ENCODE results near the gene CELF2.

The CELF2 gene

GRCh38 chr10:11154333-11154732, 136.7 kb downstream of the CELF2 start:
- Histone ChIP-seq H3K79me2 (ENCODE audit: control insufficient read depth, insufficient read depth, low read length) (no peaks in the 10 kb centered on the region), H3K23ac (ENCODE audit: low read length) (no peak overlapping the region), H3K27ac (ENCODE audit: low read depth, low read length) (no peak overlapping the region), H3K4me3 (ENCODE audit: low read length) (no peak overlapping the region), H3K79me1 (ENCODE audit: low read length) (no peaks in the 10 kb centered on the region), H4K8ac (ENCODE audit: low read depth, low read length) (no peak overlapping the region), H3K4me1 (ENCODE audit: control insufficient read depth, low read depth, low read length) (peaks cover 5% of the 10 kb centered on the region), H3K4ac (ENCODE audit: low read depth, low read length) (no peak overlapping the region), H2BK15ac (replicated peaks; ENCODE audit: low read depth) (no peak overlapping the region), H3K56ac (ENCODE audit: low read length) (no peak overlapping the region), H2AK5ac (ENCODE audit: low read length) (no peak overlapping the region), H3K36me3 (ENCODE audit: control insufficient read depth, insufficient read depth, low read length) (no peaks in the 10 kb centered on the region), H3K27me3 (ENCODE audit: insufficient read depth, low read length, poor library complexity) (no peaks in the 10 kb centered on the region), H2BK120ac (ENCODE audit: low read depth, low read length) (no peak overlapping the region), H3K4me2 (ENCODE audit: low read length) (no peak overlapping the region), H4K5ac (ENCODE audit: low read length) (no peak overlapping the region), H2BK5ac (ENCODE audit: low read length) (no peak overlapping the region), H3K18ac (ENCODE audit: low read length) (no peak overlapping the region), H3K9ac (ENCODE audit: low read length) (no peak overlapping the region)
- WGBS (ENCODE audit: extremely low coverage, insufficient coverage, low lambda C conversion rate): no CpG with 5 or more reads among the region's 4 CpGs
- DNase-seq: no peak

DNA sequence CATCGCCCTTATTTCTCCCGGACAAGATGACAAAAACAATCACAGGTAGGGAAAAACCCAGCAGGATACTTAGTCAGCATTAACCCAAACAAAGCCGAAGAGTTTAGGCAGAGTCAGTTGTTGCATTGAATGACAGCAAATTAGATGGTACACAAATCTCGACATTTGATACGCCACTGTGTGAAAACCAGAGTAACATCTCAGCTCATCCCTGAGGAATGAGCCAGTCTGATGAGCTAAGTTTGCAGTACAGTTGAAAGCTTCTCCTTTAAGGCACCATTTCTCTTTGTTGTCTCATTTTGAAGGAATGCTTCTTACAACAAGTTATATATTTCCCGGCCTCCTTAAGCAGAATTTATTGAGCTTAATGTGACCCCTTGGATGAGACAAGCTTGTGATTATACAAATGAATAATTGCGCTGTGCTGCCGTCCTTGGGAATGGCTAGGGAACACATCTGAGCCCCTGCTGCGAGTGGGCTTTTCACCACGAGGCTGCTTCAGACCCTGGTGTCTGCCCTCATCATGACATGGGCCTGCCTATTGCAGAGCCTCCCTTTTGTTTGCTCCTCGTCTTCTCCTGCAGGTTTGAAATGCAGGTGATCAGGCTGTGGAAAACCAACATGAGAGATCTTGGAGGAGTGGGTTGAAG, 137.3 kb downstream of the CELF2 start:
- peak; percentile 30 for DNase-seq
- H4K8ac ChIP-seq (ENCODE audit: low read depth, low read length): no peak overlapping the region
- peaks cover 5% of the 10 kb centered on the region for H3K4me1 ChIP-seq (ENCODE audit: control insufficient read depth, low read depth, low read length)

DNA sequence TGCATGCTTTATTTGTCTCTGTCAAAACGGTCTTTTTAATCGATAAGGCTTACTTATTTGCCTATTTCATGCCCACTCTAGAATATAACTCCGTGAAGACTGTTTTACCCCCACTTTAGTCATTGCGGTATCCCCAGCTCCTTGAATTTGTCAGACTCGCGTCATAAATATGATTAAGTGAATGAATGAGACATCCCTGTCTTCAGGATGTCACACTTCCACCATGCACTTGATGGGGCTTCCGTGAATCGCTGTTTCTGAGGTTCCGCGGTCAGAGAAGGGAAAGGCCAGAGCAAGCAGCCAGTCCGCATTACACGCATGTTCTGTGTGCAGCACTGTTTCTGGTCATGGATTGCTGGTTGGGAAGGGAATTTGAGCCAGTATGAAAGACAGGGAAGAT, 138.8 kb downstream of the CELF2 start:
- Histone ChIP-seq H3K4me1 (ENCODE audit: control insufficient read depth, low read depth, low read length) (peaks cover 5% of the 10 kb centered on the region), H3K27me3 (ENCODE audit: insufficient read depth, low read length, poor library complexity) (no peaks in the 10 kb centered on the region), H3K79me1 (ENCODE audit: low read length) (no peaks in the 10 kb centered on the region), H3K4me3 (ENCODE audit: low read length) (no peak overlapping the region), H3K56ac (ENCODE audit: low read length) (no peak overlapping the region), H4K5ac (ENCODE audit: low read length) (no peak overlapping the region), H3K4me2 (ENCODE audit: low read length) (no peak overlapping the region), H3K23ac (ENCODE audit: low read length) (peak overlapping the region; percentile 10), H2BK120ac (ENCODE audit: low read depth, low read length) (no peak overlapping the region), H2BK5ac (ENCODE audit: low read length) (no peak overlapping the region), H3K79me2 (ENCODE audit: control insufficient read depth, insufficient read depth, low read length) (no peaks in the 10 kb centered on the region), H3K36me3 (ENCODE audit: control insufficient read depth, insufficient read depth, low read length) (no peaks in the 10 kb centered on the region), H3K27ac (ENCODE audit: low read depth, low read length) (no peak overlapping the region), H3K18ac (ENCODE audit: low read length) (no peak overlapping the region), H4K8ac (ENCODE audit: low read depth, low read length) (no peak overlapping the region), H2AK5ac (ENCODE audit: low read length) (no peak overlapping the region), H2BK15ac (replicated peaks; ENCODE audit: low read depth) (no peak overlapping the region), H3K4ac (ENCODE audit: low read depth, low read length) (no peak overlapping the region), H3K9ac (ENCODE audit: low read length) (no peak overlapping the region)
- WGBS (ENCODE audit: extremely low coverage, insufficient coverage, low lambda C conversion rate): no CpG with 5 or more reads among the region's 12 CpGs
- DNase-seq: no peak

More for the DNA sequence above, 137.3 kb downstream of the CELF2 start:
- no peak overlapping the region for H2BK5ac ChIP-seq (ENCODE audit: low read length)
- H3K27ac ChIP-seq (ENCODE audit: low read depth, low read length): no peak overlapping the region
- no peak overlapping the region for H4K5ac ChIP-seq (ENCODE audit: low read length)
- H3K36me3 ChIP-seq (ENCODE audit: control insufficient read depth, insufficient read depth, low read length): no peaks in the 10 kb centered on the region
- no peaks in the 10 kb centered on the region for H3K27me3 ChIP-seq (ENCODE audit: insufficient read depth, low read length, poor library complexity)
- WGBS (ENCODE audit: extremely low coverage, insufficient coverage, low lambda C conversion rate): no CpG with 5 or more reads among the region's 11 CpGs
- no peak overlapping the region for H2AK5ac ChIP-seq (ENCODE audit: low read length)
- H3K23ac ChIP-seq (ENCODE audit: low read length): no peak overlapping the region
- H3K4me2 ChIP-seq (ENCODE audit: low read length): no peak overlapping the region
- H3K79me2 ChIP-seq (ENCODE audit: control insufficient read depth, insufficient read depth, low read length): no peaks in the 10 kb centered on the region
- H3K18ac ChIP-seq (ENCODE audit: low read length): no peak overlapping the region
- no peak overlapping the region for H2BK120ac ChIP-seq (ENCODE audit: low read depth, low read length)
- no peak overlapping the region for H2BK15ac ChIP-seq (replicated peaks; ENCODE audit: low read depth)
- H3K4me3 ChIP-seq (ENCODE audit: low read length): no peak overlapping the region
- H3K4ac ChIP-seq (ENCODE audit: low read depth, low read length): no peak overlapping the region
- H3K9ac ChIP-seq (ENCODE audit: low read length): no peak overlapping the region
- no peaks in the 10 kb centered on the region for H3K79me1 ChIP-seq (ENCODE audit: low read length)
- H3K56ac ChIP-seq (ENCODE audit: low read length): peak overlapping the region; percentile 10

- no peak overlapping the region for H3K4me3 ChIP-seq (ENCODE audit: low read length)
- no peak overlapping the region for H2BK15ac ChIP-seq (replicated peaks; ENCODE audit: low read depth)
- no peak overlapping the region for H3K23ac ChIP-seq (ENCODE audit: low read length)
- no peak overlapping the region for H3K18ac ChIP-seq (ENCODE audit: low read length)
- H3K4me2 ChIP-seq (ENCODE audit: low read length): no peak overlapping the region
- H3K36me3 ChIP-seq (ENCODE audit: control insufficient read depth, insufficient read depth, low read length): no peaks in the 10 kb centered on the region
- no peak overlapping the region for H2BK120ac ChIP-seq (ENCODE audit: low read depth, low read length)
- H3K9ac ChIP-seq (ENCODE audit: low read length): no peak overlapping the region
- H3K4ac ChIP-seq (ENCODE audit: low read depth, low read length): no peak overlapping the region
- no peaks in the 10 kb centered on the region for H3K79me2 ChIP-seq (ENCODE audit: control insufficient read depth, insufficient read depth, low read length)
- peaks cover 5% of the 10 kb centered on the region for H3K4me1 ChIP-seq (ENCODE audit: control insufficient read depth, low read depth, low read length)
- no peaks in the 10 kb centered on the region for H3K27me3 ChIP-seq (ENCODE audit: insufficient read depth, low read length, poor library complexity)
- H4K5ac ChIP-seq (ENCODE audit: low read length): no peak overlapping the region
- no peak for DNase-seq
- H4K8ac ChIP-seq (ENCODE audit: low read depth, low read length): no peak overlapping the region
- H2AK5ac ChIP-seq (ENCODE audit: low read length): no peak overlapping the region
- WGBS (ENCODE audit: extremely low coverage, insufficient coverage, low lambda C conversion rate): no CpG with 5 or more reads among the region's 8 CpGs
- H3K79me1 ChIP-seq (ENCODE audit: low read length): no peaks in the 10 kb centered on the region
- H3K27ac ChIP-seq (ENCODE audit: low read depth, low read length): no peak overlapping the region
- no peak overlapping the region for H2BK5ac ChIP-seq (ENCODE audit: low read length)
- no peak overlapping the region for H3K56ac ChIP-seq (ENCODE audit: low read length)
Measured at GRCh38 chr10:11157292-11158076, 139.8 kb downstream of the CELF2 start.

GRCh38 chr10:11158080-11158479, 140.4 kb downstream of the CELF2 start:
- Histone ChIP-seq H3K4ac (ENCODE audit: low read depth, low read length) (no peak overlapping the region), H3K9ac (ENCODE audit: low read length) (no peak overlapping the region), H3K36me3 (ENCODE audit: control insufficient read depth, insufficient read depth, low read length) (no peaks in the 10 kb centered on the region), H2AK5ac (ENCODE audit: low read length) (no peak overlapping the region), H3K18ac (ENCODE audit: low read length) (no peak overlapping the region), H4K8ac (ENCODE audit: low read depth, low read length) (no peak overlapping the region), H3K23ac (ENCODE audit: low read length) (no peak overlapping the region), H2BK15ac (replicated peaks; ENCODE audit: low read depth) (no peak overlapping the region), H3K27ac (ENCODE audit: low read depth, low read length) (no peak overlapping the region), H2BK5ac (ENCODE audit: low read length) (no peak overlapping the region), H3K56ac (ENCODE audit: low read length) (no peak overlapping the region), H2BK120ac (ENCODE audit: low read depth, low read length) (no peak overlapping the region), H3K79me2 (ENCODE audit: control insufficient read depth, insufficient read depth, low read length) (no peaks in the 10 kb centered on the region), H3K4me3 (ENCODE audit: low read length) (no peak overlapping the region), H4K5ac (ENCODE audit: low read length) (no peak overlapping the region), H3K27me3 (ENCODE audit: insufficient read depth, low read length, poor library complexity) (no peaks in the 10 kb centered on the region), H3K79me1 (ENCODE audit: low read length) (no peaks in the 10 kb centered on the region), H3K4me2 (ENCODE audit: low read length) (no peak overlapping the region), H3K4me1 (ENCODE audit: control insufficient read depth, low read depth, low read length) (peaks cover 5% of the 10 kb centered on the region)
- DNase-seq: no peak
- WGBS (ENCODE audit: extremely low coverage, insufficient coverage, low lambda C conversion rate): no CpG with 5 or more reads among the region's 5 CpGs
